ENCODE results near the gene NR6A1. TPM values are rescaled to one million over a fixed set of nuclear protein-coding genes. Genes with fewer than 3 reads are reported as not detected.
A peak's percentile ranks its signal among the peaks of the same experiment; 100 is the strongest.

The NR6A1 gene
- total RNA-seq, 1 donor from 2014 or later: 4.0 TPM

DNA sequence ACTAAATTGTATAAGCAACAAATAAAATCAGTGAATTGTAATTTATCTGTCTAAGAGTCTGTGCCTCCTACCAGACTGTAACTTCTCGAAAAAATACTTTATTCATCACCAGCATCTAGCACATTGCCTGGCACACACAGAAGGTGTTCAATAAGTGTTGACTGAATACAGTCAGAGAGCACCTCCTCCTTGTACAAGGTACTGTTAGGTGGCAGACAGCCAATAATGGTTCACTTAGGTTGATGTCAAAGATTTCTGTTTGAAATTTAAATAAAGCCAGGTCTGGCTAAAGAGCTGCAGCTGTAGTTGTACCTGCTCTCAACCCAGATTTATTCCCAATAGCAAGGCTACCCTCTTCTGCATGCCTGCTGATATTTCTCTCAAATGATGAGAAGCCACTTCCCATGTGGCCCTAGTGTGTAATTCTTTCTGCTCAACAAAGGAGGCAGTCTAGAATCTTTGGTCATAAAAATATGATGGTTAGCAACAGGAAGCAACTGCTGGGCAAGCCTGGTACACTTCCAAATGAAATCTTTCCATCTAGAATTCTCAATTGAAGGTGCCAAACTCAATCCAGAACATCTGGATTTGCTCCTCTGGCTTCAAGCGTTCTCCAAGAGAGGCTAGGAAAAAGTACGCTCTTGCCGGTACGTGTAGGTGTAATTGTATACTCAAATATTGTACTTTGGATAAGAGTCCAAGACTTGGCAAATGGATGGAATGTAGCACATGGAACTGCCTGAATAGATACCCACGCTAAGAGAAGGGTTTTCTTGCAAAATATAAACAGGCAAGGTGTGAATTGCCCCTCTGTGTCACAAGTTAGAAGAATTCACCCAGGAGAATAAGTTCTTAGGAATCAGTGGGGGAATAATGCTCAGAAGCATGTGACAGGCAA is 95.6 kb downstream of the NR6A1 start:
- no peak for ATAC-seq
- intact Hi-C loops (cut with DNase I): no loop called here
- TF ChIP-seq CTCF (IDR thresholded peaks at IDR 0.05): no peak
- H3K4me1 ChIP-seq: peaks cover 14% of the 10 kb centered on the region
- H3K27ac ChIP-seq: no peak overlapping the region
- no peaks in the 10 kb centered on the region for H3K9me3 ChIP-seq
- no peaks in the 10 kb centered on the region for H3K36me3 ChIP-seq
- no peaks in the 10 kb centered on the region for H3K27me3 ChIP-seq
- DNase-seq: no peak
- no peak overlapping the region for H3K4me3 ChIP-seq

DNA sequence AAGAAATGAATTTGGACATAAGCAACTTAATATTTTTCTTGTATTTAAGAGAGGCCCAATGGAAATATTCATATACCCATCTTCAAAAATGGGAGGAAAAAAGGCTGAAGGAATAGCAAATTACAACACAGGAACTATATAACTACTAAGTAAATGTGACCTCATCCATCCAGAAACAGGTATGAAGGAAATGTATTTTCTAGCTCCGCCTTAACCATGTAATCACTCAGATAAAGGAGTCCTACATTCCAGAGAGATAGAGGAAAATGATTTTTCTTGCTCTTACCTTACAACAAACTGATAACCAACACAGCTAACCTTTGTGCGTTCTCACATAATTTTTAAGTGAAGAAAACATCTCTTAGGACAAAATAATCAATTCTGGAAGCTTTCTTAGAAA is 96.5 kb downstream of the NR6A1 start:
- ATAC-seq: no peak
- H3K27me3 ChIP-seq: no peaks in the 10 kb centered on the region
- no peak overlapping the region for H3K4me3 ChIP-seq
- no peaks in the 10 kb centered on the region for H3K9me3 ChIP-seq
- H3K4me1 ChIP-seq: peaks cover 14% of the 10 kb centered on the region
- no peak for DNase-seq
- intact Hi-C loops (cut with DNase I): no loop called here
- no peak for TF ChIP-seq CTCF (IDR thresholded peaks at IDR 0.05)
- H3K36me3 ChIP-seq: no peaks in the 10 kb centered on the region
- no peak overlapping the region for H3K27ac ChIP-seq

DNA sequence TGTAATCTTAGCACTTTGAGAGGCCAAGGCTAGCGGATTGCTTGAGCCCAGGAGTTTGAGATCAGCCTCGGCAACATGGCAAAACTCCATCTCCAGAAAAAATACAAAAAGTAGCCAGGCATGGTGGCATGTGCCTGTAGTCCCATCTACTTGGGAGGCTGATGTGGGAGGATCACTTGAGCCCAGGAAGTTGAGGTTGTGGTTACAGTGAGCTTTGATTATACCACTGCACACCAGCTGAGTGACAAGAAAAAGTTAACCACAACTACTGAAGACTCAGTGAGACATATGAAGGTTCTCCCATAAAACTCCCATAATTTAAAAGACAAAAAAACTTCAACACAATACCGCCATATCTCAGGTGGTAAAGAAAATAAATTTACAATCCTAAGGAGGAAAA is 98.0 kb downstream of the NR6A1 start:
- ATAC-seq (no peak), DNase-seq (no peak)
- no peak for TF ChIP-seq CTCF (IDR thresholded peaks at IDR 0.05)
- Histone ChIP-seq H3K4me1 (peaks cover 14% of the 10 kb centered on the region), H3K36me3 (no peaks in the 10 kb centered on the region), H3K27ac (no peak overlapping the region), H3K9me3 (no peaks in the 10 kb centered on the region), H3K4me3 (no peak overlapping the region), H3K27me3 (no peaks in the 10 kb centered on the region)
- intact Hi-C loops (cut with DNase I): no loop called here

GRCh38 chr9:124671861-124672260 is 99.2 kb downstream of the NR6A1 start:
- Histone ChIP-seq H3K4me1 (peaks cover 12% of the 10 kb centered on the region), H3K36me3 (no peaks in the 10 kb centered on the region), H3K27me3 (no peaks in the 10 kb centered on the region), H3K4me3 (no peak overlapping the region), H3K9me3 (no peaks in the 10 kb centered on the region), H3K27ac (no peak overlapping the region)
- no peak for TF ChIP-seq CTCF (IDR thresholded peaks at IDR 0.05)
- intact Hi-C loops (cut with DNase I): no loop called here
- ATAC-seq (no peak), DNase-seq (no peak)

- DNase-seq (no peak), ATAC-seq (peak; percentile 51)
- no peaks in the 10 kb centered on the region for H3K27me3 ChIP-seq
- no peak overlapping the region for H3K4me3 ChIP-seq
- no peaks in the 10 kb centered on the region for H3K36me3 ChIP-seq
- intact Hi-C loops (cut with DNase I): no loop called here
- peaks cover 4% of the 10 kb centered on the region for H3K4me1 ChIP-seq
- H3K27ac ChIP-seq: no peak overlapping the region
- H3K9me3 ChIP-seq: no peaks in the 10 kb centered on the region
- TF ChIP-seq CTCF (IDR thresholded peaks at IDR 0.05): no peak
Observed at GRCh38 chr9:124666642-124667041, 104.5 kb downstream of the NR6A1 start.

Data from upper lobe of right lung (tissue), 1 donor.